Measurements from ENCODE around the gene ODAD2. TPM values are rescaled to one million over a fixed set of nuclear protein-coding genes. Genes with fewer than 3 reads are reported as not detected.

The ODAD2 gene
- total and polyA plus RNA-seq, 2 donors (not counting 3 experiments of a cell fraction or from before 2014, with no cell fraction given) = 1.1 to 4.4 TPM

GRCh38 chr10:27865221-27865635, 133.7 kb downstream of the ODAD2 start:
- Histone ChIP-seq H4K20me1 (replicated peaks; ENCODE audit: control insufficient read depth, extremely low read depth, insufficient read depth, low read length) (no peaks in the 10 kb centered on the region), H3K4me3 (replicated peaks in 1 of 3; ENCODE audit: insufficient read depth in 1 of 3, low read depth in 1 of 3, low read length in 3 of 3) (no peak overlapping the region), H3K9me3 (replicated peaks; ENCODE audit: control insufficient read depth, insufficient read depth, low read length) (no peaks in the 10 kb centered on the region), H3K36me3 (ENCODE audit: control insufficient read depth in 2 of 2, extremely low read depth in 1 of 2, insufficient read depth in 2 of 2, low read length in 2 of 2) (no peaks in the 10 kb centered on the region), H2AFZ (ENCODE audit: low read depth, low read length) (no peak overlapping the region), H3K27ac (ENCODE audit: insufficient read depth, low read depth, low read length) (no peak overlapping the region), H3K79me2 (ENCODE audit: control insufficient read depth, insufficient read depth, low read length) (no peaks in the 10 kb centered on the region), H3K9me1 (replicated peaks; ENCODE audit: control insufficient read depth, extremely low read depth, insufficient read depth, low read length) (no peaks in the 10 kb centered on the region), H3K4me1 (ENCODE audit: control insufficient read depth, extremely low read depth, insufficient read depth, low read length) (no peaks in the 10 kb centered on the region), H3K4me2 (ENCODE audit: insufficient read depth, low read length) (no peak overlapping the region), H3K27me3 (ENCODE audit: control insufficient read depth in 2 of 2, insufficient read depth in 2 of 2, low read length in 2 of 2) (no peaks in the 10 kb centered on the region), H3K9ac (replicated peaks; ENCODE audit: extremely low read depth, insufficient read depth, low read length) (no peak overlapping the region)
- no TSS peak for BruUV-seq (replicated peaks)
- dilution Hi-C loops (cut with MboI; ENCODE audit: extremely low pct_ligation_motif_present, low sequenced_read_pairs) = no loop called here
- CTCF ChIA-PET = interaction anchor here (0.6 to 1.9 kb wide), 3 partner anchors 189 to 376 kb away, joined by 3 to 11 read pairs (median 4); no protein-coding TSS in a partner anchor
- intact Hi-C loops (cut with micrococcal nuclease) = no loop called here
- peak; percentile 35 for FAIRE-seq
- DNase-seq (ENCODE audit: low read depth, low spot score) = peak; percentile 4
- POLR2A ChIA-PET = no interaction called here
- TF ChIP-seq JUN (IDR thresholded peaks at IDR 0.05; ENCODE audit: borderline replicate concordance, insufficient read depth, insufficient read length, low read depth) (no peak), POLR2AphosphoS5 (IDR thresholded peaks at IDR 0.05; ENCODE audit: insufficient read depth, low read depth, low read length) (no peak), MAX (IDR thresholded peaks at IDR 0.05; ENCODE audit: insufficient read depth, insufficient read length) (no peak), MYC (IDR thresholded peaks at IDR 0.05; ENCODE audit: low read depth, low read length) (no peak), GATA2 (IDR thresholded peaks at IDR 0.05; ENCODE audit: insufficient read depth, insufficient read length, low read depth, low read length) (no peak), POLR2A (IDR thresholded peaks at IDR 0.05; ENCODE audit: low read depth, low read length) (no peak), EZH2 (IDR thresholded peaks at IDR 0.05; ENCODE audit: borderline replicate concordance, low read depth, low read length, severe bottlenecking) (no peak), FOS (IDR thresholded peaks at IDR 0.05; ENCODE audit: borderline replicate concordance, insufficient read depth, low read length) (no peak)
- TF ChIP-seq, protein P1, sequence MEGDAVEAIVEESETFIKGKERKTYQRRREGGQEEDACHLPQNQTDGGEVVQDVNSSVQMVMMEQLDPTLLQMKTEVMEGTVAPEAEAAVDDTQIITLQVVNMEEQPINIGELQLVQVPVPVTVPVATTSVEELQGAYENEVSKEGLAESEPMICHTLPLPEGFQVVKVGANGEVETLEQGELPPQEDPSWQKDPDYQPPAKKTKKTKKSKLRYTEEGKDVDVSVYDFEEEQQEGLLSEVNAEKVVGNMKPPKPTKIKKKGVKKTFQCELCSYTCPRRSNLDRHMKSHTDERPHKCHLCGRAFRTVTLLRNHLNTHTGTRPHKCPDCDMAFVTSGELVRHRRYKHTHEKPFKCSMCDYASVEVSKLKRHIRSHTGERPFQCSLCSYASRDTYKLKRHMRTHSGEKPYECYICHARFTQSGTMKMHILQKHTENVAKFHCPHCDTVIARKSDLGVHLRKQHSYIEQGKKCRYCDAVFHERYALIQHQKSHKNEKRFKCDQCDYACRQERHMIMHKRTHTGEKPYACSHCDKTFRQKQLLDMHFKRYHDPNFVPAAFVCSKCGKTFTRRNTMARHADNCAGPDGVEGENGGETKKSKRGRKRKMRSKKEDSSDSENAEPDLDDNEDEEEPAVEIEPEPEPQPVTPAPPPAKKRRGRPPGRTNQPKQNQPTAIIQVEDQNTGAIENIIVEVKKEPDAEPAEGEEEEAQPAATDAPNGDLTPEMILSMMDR (IDR thresholded peaks at IDR 0.05; ENCODE audit: extremely low read depth in 1 of 2, insufficient read depth in 1 of 2, low read depth in 1 of 2, low read length in 2 of 2) = no peak
